H1 (cell line): ENCODE data around the gene PIK3R4. TPM values are rescaled to one million over a fixed set of nuclear protein-coding genes. Genes with fewer than 3 reads are reported as not detected.

Experiments used
- CBX8 ChIP-seq: fragments of 300-800, 300-1000 bp; sonication (generic); IDR thresholded peaks from 2 replicates; pipeline ENCODE4 v1.7.1; 2016; ENCODE audit warnings: low read depth, low read length, borderline replicate concordance
- EGR1 ChIP-seq: IDR thresholded peaks from 2 replicates; pipeline ENCODE4 v1.6.1; 2011; ENCODE audit warnings: low read depth, low read length, borderline replicate concordance
- GABPA ChIP-seq: IDR thresholded peaks from 2 replicates; pipeline ENCODE4 v1.6.1; 2011; ENCODE audit warnings: mild to moderate bottlenecking, low read length, moderate library complexity, borderline replicate concordance; ENCODE audit not compliant: insufficient read depth
- HDAC2 ChIP-seq, 2 experiments: fragments of 300-600 bp in 1 of 2; sonication (generic) in 1 of 2; IDR thresholded peaks; 2 replicates each; pipeline ENCODE4 v1.6.1; 2011 to 2012; ENCODE audit warnings: low read depth in 2 of 2, low read length in 2 of 2, mild to moderate bottlenecking in 2 of 2, moderate library complexity in 2 of 2, borderline replicate concordance in 1 of 2, inconsistent platforms in 1 of 2
- RAD21 ChIP-seq, 2 experiments: IDR thresholded peaks in 1 of 2; conservative IDR thresholded peaks in 1 of 2; 2 replicates each; pipeline ENCODE4 v1.6.1; 2011; ENCODE audit warnings: low read depth in 2 of 2, low read length in 2 of 2, improper control_type of control experiment in 1 of 2, inconsistent platforms in 1 of 2, mild to moderate bottlenecking in 1 of 2, moderate library complexity in 1 of 2
- RXRA ChIP-seq: IDR thresholded peaks from 2 replicates; pipeline ENCODE4 v1.6.1; 2011; ENCODE audit warnings: low read depth, mild to moderate bottlenecking, low read length, moderate library complexity; ENCODE audit not compliant: insufficient read depth
- polyA plus RNA-seq, 7 experiments: library from polyadenylated mRNA; depleted of rRNA in 3 of 7; stranded (reverse) in 5 of 7; unstranded in 2 of 7; fragments of >200 nt in 5 of 7; fragments of 200-250 nt in 2 of 7; gene quantifications; 1 replicate in 5 of 7; 2 replicates in 1 of 7; 4 replicates in 1 of 7; pipeline versions ENCODE4 v1.2.1 to v1.2.3, GENCODE V29; 2011 to 2013; ENCODE audit warnings: missing spikeins in 2 of 7, mixed read lengths in 2 of 7
- total RNA-seq: library from RNA; stranded (reverse); fragmentation: NEBNext Ultra II Directional; extraction: Animal tissue kit (Norgen Biotek cat#: 25700); gene quantifications from 2 replicates; pipeline ENCODE4 v1.2.1, GENCODE V29; 2021

Gene PIK3R4
- total and polyA plus RNA-seq, 2 of the 8 experiments (the other 6 are each of a cell fraction or from before 2014, with no cell fraction given), result 43.8 to 87.4 TPM

- no peak for TF ChIP-seq GABPA
- no peak for TF ChIP-seq RAD21 (IDR thresholded peaks at IDR 0.05 in 1 of 2, conservative IDR thresholded peaks at IDR 0.05 in 1 of 2; ENCODE audit: low read depth in 2 of 2, low read length in 2 of 2)
- TF ChIP-seq EGR1, result no peak
- no peak for TF ChIP-seq CBX8
- no peak for TF ChIP-seq RXRA
- no peak for TF ChIP-seq HDAC2 (IDR thresholded peaks at IDR 0.05; ENCODE audit: borderline replicate concordance in 1 of 2, low read depth in 2 of 2, low read length in 2 of 2)
These were observed 59.8 kb downstream of the PIK3R4 start (continued) for GRCh38 chr3:130686833-130687232.
